Activated naive CD4-positive, alpha-beta T cell treated with anti-CD3 and anti-CD28 coated beads, Interleukin-2, amount 10 ng/mL, durations not matched to agents 7 days and 5 days (primary cell): ENCODE data around the gene HOXB1.

ENCODE experiments used
- CTCF ChIA-PET: fragments of 350-600 bp; sonication (Branson Sonifier 250); formaldehyde crosslinking; loops from one replicate; lab custom pipeline; 2021; ENCODE audit warnings: antibody characterized with exemption; lab: Charles Lee
- DNase-seq: peaks from one replicate; pipeline ENCODE4 v3.0.0-alpha.2; 2020
- H3K27ac Mint-ChIP-seq: one replicate; pipeline ENCODE4 v1.8.0; 2021; ENCODE audit warnings: mild to moderate bottlenecking, moderate library complexity, mixed read lengths
- H3K27me3 Mint-ChIP-seq: one replicate; pipeline ENCODE4 v1.8.0; 2021; ENCODE audit warnings: mild to moderate bottlenecking, mixed read lengths
- H3K36me3 Mint-ChIP-seq: one replicate; pipeline ENCODE4 v1.8.0; 2021; ENCODE audit warnings: mixed read lengths
- H3K4me1 Mint-ChIP-seq: one replicate; pipeline ENCODE4 v1.8.0; 2021; ENCODE audit warnings: mixed read lengths
- H3K4me3 Mint-ChIP-seq: one replicate; pipeline ENCODE4 v1.8.0; 2021; ENCODE audit warnings: mild to moderate bottlenecking, moderate library complexity, mixed read lengths
- H3K9me3 Mint-ChIP-seq: one replicate; pipeline ENCODE4 v1.8.0; 2021; ENCODE audit warnings: mixed read lengths

HOXB1 gene

GRCh38 chr17:48554412-48555257 lies 23.8 kb upstream of the HOXB1 start:
- Mint-ChIP-seq H3K27me3 (peaks cover 84% of the 10 kb centered on the region), H3K27ac (no peak overlapping the region), H3K9me3 (no peaks in the 10 kb centered on the region), H3K36me3 (peaks cover 15% of the 10 kb centered on the region), H3K4me3 (peak overlapping the region; percentile 75), H3K4me1 (peaks cover 14% of the 10 kb centered on the region)
- CTCF ChIA-PET, result interaction anchor here (1.8 kb wide), 1 partner anchor 247 kb away, joined by 4 read pairs; no protein-coding TSS in a partner anchor
- no peak for DNase-seq

- H3K4me1 Mint-ChIP-seq, result peaks cover 17% of the 10 kb centered on the region
- H3K4me3 Mint-ChIP-seq, result no peak overlapping the region
- no peaks in the 10 kb centered on the region for H3K9me3 Mint-ChIP-seq
- H3K27ac Mint-ChIP-seq, result no peak overlapping the region
- H3K36me3 Mint-ChIP-seq, result peaks cover 15% of the 10 kb centered on the region
- no peak for DNase-seq
- H3K27me3 Mint-ChIP-seq, result peaks cover 76% of the 10 kb centered on the region
- CTCF ChIA-PET, result no interaction called here
Observed at GRCh38 chr17:48553826-48554225, 23.0 kb upstream of the HOXB1 start.

- Mint-ChIP-seq H3K4me3 (no peak overlapping the region), H3K36me3 (peaks cover 15% of the 10 kb centered on the region), H3K27ac (no peak overlapping the region), H3K4me1 (peaks cover 24% of the 10 kb centered on the region), H3K27me3 (peaks cover 69% of the 10 kb centered on the region), H3K9me3 (no peaks in the 10 kb centered on the region)
- CTCF ChIA-PET, result no interaction called here
- DNase-seq, result no peak
Observed at GRCh38 chr17:48553190-48553547, 22.4 kb upstream of the HOXB1 start.

- H3K27me3 Mint-ChIP-seq, result peaks cover 68% of the 10 kb centered on the region
- no peak overlapping the region for H3K27ac Mint-ChIP-seq
- no peaks in the 10 kb centered on the region for H3K9me3 Mint-ChIP-seq
- peaks cover 29% of the 10 kb centered on the region for H3K4me1 Mint-ChIP-seq
- CTCF ChIA-PET, result no interaction called here
- peaks cover 15% of the 10 kb centered on the region for H3K36me3 Mint-ChIP-seq
- DNase-seq, result no peak
- H3K4me3 Mint-ChIP-seq, result no peak overlapping the region
Observed at GRCh38 chr17:48552466-48553189, 21.8 kb upstream of the HOXB1 start.

- peaks cover 15% of the 10 kb centered on the region for H3K36me3 Mint-ChIP-seq
- no peak for DNase-seq
- no peak overlapping the region for H3K27ac Mint-ChIP-seq
- peaks cover 65% of the 10 kb centered on the region for H3K27me3 Mint-ChIP-seq
- no peaks in the 10 kb centered on the region for H3K9me3 Mint-ChIP-seq
- no peak overlapping the region for H3K4me3 Mint-ChIP-seq
- H3K4me1 Mint-ChIP-seq, result peaks cover 37% of the 10 kb centered on the region
- CTCF ChIA-PET, result no interaction called here
Observed at GRCh38 chr17:48551596-48552465, 21.0 kb upstream of the HOXB1 start.

- peaks cover 65% of the 10 kb centered on the region for H3K27me3 Mint-ChIP-seq
- H3K4me1 Mint-ChIP-seq, result peaks cover 44% of the 10 kb centered on the region
- CTCF ChIA-PET, result no interaction called here
Observed at GRCh38 chr17:48551214-48551555, 20.4 kb upstream of the HOXB1 start.

GRCh38 chr17:48550502-48551213 lies 19.8 kb upstream of the HOXB1 start:
- H3K36me3 Mint-ChIP-seq, result peaks cover 10% of the 10 kb centered on the region
- H3K4me3 Mint-ChIP-seq, result no peak overlapping the region
- H3K4me1 Mint-ChIP-seq, result peaks cover 45% of the 10 kb centered on the region
- no peaks in the 10 kb centered on the region for H3K9me3 Mint-ChIP-seq
- peaks cover 65% of the 10 kb centered on the region for H3K27me3 Mint-ChIP-seq
- no peak overlapping the region for H3K27ac Mint-ChIP-seq
- CTCF ChIA-PET, result interaction anchor here (0.7 kb wide), 1 partner anchor 45 kb away, joined by 3 read pairs; no protein-coding TSS in a partner anchor
- DNase-seq, result no peak

More at GRCh38 chr17:48551214-48551555, 20.4 kb upstream of the HOXB1 start:
- no peak overlapping the region for H3K27ac Mint-ChIP-seq
- no peak overlapping the region for H3K4me3 Mint-ChIP-seq
- no peaks in the 10 kb centered on the region for H3K9me3 Mint-ChIP-seq
- no peak for DNase-seq
- H3K36me3 Mint-ChIP-seq, result peaks cover 10% of the 10 kb centered on the region

- peaks cover 7% of the 10 kb centered on the region for H3K36me3 Mint-ChIP-seq
- CTCF ChIA-PET, result interaction anchor here (0.7 kb wide), 1 partner anchor 44 kb away, joined by 3 read pairs; no protein-coding TSS in a partner anchor
- H3K9me3 Mint-ChIP-seq, result no peaks in the 10 kb centered on the region
- no peak overlapping the region for H3K4me3 Mint-ChIP-seq
- H3K27ac Mint-ChIP-seq, result no peak overlapping the region
- DNase-seq, result no peak
- H3K27me3 Mint-ChIP-seq, result peaks cover 65% of the 10 kb centered on the region
- peaks cover 47% of the 10 kb centered on the region for H3K4me1 Mint-ChIP-seq
Observed at GRCh38 chr17:48549914-48550501, 19.2 kb upstream of the HOXB1 start.

- peaks cover 48% of the 10 kb centered on the region for H3K4me1 Mint-ChIP-seq
- CTCF ChIA-PET, result interaction anchor here (0.9 kb wide), 1 partner anchor 58 kb away, joined by 4 read pairs; no protein-coding TSS in a partner anchor
- no peaks in the 10 kb centered on the region for H3K9me3 Mint-ChIP-seq
- H3K36me3 Mint-ChIP-seq, result peaks cover 6% of the 10 kb centered on the region
- H3K4me3 Mint-ChIP-seq, result no peak overlapping the region
- H3K27me3 Mint-ChIP-seq, result peaks cover 65% of the 10 kb centered on the region
- H3K27ac Mint-ChIP-seq, result no peak overlapping the region
- no peak for DNase-seq
Observed at GRCh38 chr17:48549281-48549630, 18.4 kb upstream of the HOXB1 start.

- Mint-ChIP-seq H3K27me3 (peaks cover 65% of the 10 kb centered on the region), H3K4me3 (peak overlapping the region; percentile 100), H3K36me3 (peaks cover 7% of the 10 kb centered on the region), H3K9me3 (no peaks in the 10 kb centered on the region), H3K4me1 (peaks cover 50% of the 10 kb centered on the region), H3K27ac (peak overlapping the region; percentile 90)
- no peak for DNase-seq
- CTCF ChIA-PET, result interaction anchor here (0.9 to 1.1 kb wide), 2 partner anchors 56 to 57 kb away, joined by 4 to 5 read pairs; no protein-coding TSS in a partner anchor
Observed at GRCh38 chr17:48548523-48549280, 17.9 kb upstream of the HOXB1 start.

GRCh38 chr17:48547808-48548522 lies 17.2 kb upstream of the HOXB1 start:
- Mint-ChIP-seq H3K4me1 (peaks cover 51% of the 10 kb centered on the region), H3K9me3 (no peaks in the 10 kb centered on the region), H3K36me3 (peaks cover 8% of the 10 kb centered on the region), H3K27ac (peak overlapping the region; percentile 90), H3K4me3 (peak overlapping the region; percentile 100), H3K27me3 (peaks cover 64% of the 10 kb centered on the region)
- DNase-seq, result peak; percentile 71
- CTCF ChIA-PET, result interaction anchor here (0.6 to 2.1 kb wide), 4 partner anchors 15 to 56 kb away, joined by 3 to 11 read pairs (median 4); no protein-coding TSS in a partner anchor
